ENCODE data around the gene MAOA.
"Not testable (repeated sequence)": the region's sequence is repeated elsewhere in the genome, so short reads cannot be mapped to it uniquely, and the experiment has no call there.

The MAOA gene

GRCh38 chrX:43644124-43644701 lies 11.9 kb upstream of the MAOA start:
- H3K4me3 ChIP-seq (ENCODE audit: low read length), result no peak overlapping the region
- no peak for TF ChIP-seq ZNF274 (IDR thresholded peaks at IDR 0.05; ENCODE audit: low read depth, low read length)

GRCh38 chrX:43646800-43647199 lies 9.3 kb upstream of the MAOA start:
- TF ChIP-seq ZNF274 (IDR thresholded peaks at IDR 0.05; ENCODE audit: low read depth, low read length), result no peak

GRCh38 chrX:43654431-43655150 lies 1.5 kb upstream of the MAOA start:
- H3K4me3 ChIP-seq (ENCODE audit: low read length), result peak overlapping the region; percentile 45; the same call in 1 of the 2 replicates
- TF ChIP-seq ZNF274 (IDR thresholded peaks at IDR 0.05; ENCODE audit: low read depth, low read length), result no peak

More at GRCh38 chrX:43646800-43647199, 9.3 kb upstream of the MAOA start:
- H3K4me3 ChIP-seq (ENCODE audit: low read length), result no peak overlapping the region

DNA sequence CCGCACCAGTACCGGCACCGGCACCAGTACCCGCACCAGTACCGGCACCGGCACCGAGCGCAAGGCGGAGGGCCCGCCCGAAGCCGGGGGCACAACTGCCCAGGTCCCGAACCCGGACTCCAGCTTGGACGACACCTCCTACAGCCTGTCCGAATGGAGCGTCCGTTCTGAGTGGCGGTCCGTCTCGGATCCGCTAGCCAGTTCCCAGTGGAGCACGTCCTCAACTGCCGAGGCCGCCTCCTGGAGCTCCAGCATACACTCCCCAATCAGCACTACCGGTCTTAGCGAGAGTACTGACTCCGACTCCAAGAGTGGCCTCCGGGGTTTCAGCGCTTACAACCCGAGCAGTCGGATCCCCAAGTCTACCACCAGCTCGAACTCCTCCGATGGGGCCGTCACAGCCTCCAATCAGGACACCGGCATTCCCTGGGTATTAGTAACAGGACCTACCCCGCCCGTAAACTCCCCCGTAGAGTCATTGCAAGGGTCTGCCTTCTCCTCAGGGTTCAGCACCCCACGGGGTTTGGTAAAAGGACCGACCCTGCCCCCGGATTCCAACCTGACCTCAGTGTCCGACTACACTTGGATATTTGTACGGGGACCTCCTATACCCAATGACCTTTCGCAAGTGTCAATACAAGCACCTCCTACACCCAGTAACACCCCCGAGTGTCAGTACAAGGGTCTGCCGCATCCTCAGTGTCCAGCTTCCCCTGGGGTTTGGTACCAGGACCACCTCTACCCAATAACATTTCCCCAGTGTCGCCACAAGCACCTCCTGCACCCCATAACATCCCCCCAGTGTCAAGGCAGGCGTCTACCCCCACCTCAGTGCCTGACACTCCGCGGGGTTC lies 721 bp upstream of the MAOA start:
- no peak for TF ChIP-seq ZNF274 (IDR thresholded peaks at IDR 0.05; ENCODE audit: low read depth, low read length)
- peak overlapping the region; percentile 36; the same call in 1 of the 2 replicates for H3K4me3 ChIP-seq (ENCODE audit: low read length)

GRCh38 chrX:43657671-43658070 lies 1.6 kb downstream of the MAOA start:
- H3K4me3 ChIP-seq (ENCODE audit: low read length), result no peak overlapping the region
- no peak for TF ChIP-seq ZNF274 (IDR thresholded peaks at IDR 0.05; ENCODE audit: low read depth, low read length)

DNA sequence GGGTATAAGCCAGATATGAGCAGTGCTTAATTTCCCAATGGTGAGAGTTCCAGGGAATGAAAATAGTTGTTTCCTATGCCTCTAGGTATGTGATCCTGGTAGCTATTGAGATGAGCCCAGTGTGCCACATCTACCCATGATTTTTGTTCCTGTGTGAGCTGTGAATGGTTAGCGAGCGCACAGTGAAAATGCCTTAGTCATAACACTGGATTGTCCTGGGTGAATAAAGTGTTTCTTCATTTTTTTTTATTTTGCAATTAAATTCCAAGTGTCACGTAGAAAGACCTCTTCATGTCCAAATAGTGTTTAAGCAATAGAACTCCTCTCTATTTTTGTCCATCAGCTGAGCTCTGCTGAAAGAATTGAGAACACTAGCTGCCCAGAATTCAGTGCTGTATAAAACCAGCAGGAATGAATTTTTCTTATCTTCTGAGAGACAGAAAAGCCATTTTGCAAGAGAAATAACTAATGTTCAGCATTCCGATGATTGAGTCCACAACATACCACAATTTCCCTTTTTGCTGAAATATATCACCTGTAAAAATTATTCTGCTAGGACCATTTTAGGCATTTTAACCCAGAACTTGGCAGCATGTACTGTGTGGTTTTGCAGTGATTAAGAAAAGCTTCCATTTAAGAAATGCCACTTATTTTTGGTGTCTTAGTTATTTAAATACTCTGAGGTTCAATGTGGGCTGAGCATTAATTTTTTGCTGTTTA lies 5.6 kb downstream of the MAOA start:
- TF ChIP-seq ZNF274 (IDR thresholded peaks at IDR 0.05; ENCODE audit: low read depth, low read length), result no peak
- no peak overlapping the region for H3K4me3 ChIP-seq (ENCODE audit: low read length)

DNA sequence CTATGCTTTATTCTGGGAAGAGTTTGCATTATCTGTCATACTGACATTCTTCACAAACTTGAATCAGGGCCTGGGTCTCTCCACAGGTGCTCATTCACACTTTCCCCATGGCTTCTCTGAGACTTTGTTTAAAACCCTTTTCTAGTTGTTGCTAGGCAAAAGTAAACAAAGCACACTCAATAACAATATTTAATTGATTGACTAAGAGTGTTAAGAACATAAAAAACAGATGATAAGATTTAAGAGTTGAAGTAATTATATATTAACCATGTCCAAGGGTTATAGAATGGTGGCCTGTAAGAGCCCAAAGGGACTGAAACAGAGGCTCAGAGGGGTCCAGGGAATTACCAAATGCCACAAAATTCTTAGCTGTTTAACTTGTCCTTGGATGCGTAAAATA lies 7.1 kb downstream of the MAOA start:
- H3K4me3 ChIP-seq (ENCODE audit: low read length), result no peak overlapping the region
- no peak for TF ChIP-seq ZNF274 (IDR thresholded peaks at IDR 0.05; ENCODE audit: low read depth, low read length)

DNA sequence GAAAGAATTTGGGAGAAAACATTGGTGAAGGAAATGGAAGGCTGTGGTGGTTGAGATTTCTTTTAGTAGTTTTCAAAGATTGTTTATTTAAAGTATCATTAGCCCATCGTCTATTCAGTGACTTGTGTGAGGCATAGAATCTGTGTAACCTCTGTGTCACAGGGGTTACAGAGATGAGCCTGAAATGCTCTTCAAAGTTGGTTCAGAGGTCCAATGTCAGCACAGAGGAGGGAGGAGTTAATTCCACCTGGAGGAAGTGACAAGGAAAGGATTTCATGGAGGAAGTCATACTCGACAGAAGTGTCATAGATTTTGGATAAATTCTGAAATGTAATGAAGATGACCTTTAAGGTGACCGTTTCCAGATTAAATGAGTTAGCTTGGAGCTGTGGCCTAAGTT lies 8.2 kb downstream of the MAOA start:
- no peak for TF ChIP-seq ZNF274 (IDR thresholded peaks at IDR 0.05; ENCODE audit: low read depth, low read length)
- H3K4me3 ChIP-seq (ENCODE audit: low read length), result no peak overlapping the region

DNA sequence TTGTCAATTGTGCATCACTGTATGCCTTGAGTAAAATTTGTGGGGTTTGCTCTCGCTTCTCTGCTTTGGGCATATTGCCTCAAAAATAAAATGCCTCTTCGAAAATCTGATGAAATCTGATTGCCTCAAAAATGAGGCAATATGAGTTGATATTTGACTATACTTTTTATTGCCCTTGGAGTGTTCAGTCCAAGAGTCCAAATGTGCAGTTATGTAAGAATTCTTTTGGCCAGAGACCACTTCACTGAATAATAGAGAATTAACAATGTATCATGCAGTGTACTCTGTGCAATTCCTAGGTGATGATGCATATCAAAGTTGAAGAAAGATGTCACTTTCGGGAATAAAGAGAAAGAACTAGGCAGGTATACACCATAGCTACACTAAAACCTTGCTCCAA lies 8.6 kb downstream of the MAOA start:
- H3K4me3 ChIP-seq (ENCODE audit: low read length), result no peak overlapping the region
- TF ChIP-seq ZNF274 (IDR thresholded peaks at IDR 0.05; ENCODE audit: low read depth, low read length), result no peak

GRCh38 chrX:43666311-43666912 lies 10.3 kb downstream of the MAOA start:
- TF ChIP-seq ZNF274 (IDR thresholded peaks at IDR 0.05; ENCODE audit: low read depth, low read length), result no peak
- no peak overlapping the region for H3K4me3 ChIP-seq (ENCODE audit: low read length)

GRCh38 chrX:43675965-43676628 lies 20.0 kb downstream of the MAOA start:
- H3K4me3 ChIP-seq (ENCODE audit: low read length), result not testable (repeated sequence)

DNA sequence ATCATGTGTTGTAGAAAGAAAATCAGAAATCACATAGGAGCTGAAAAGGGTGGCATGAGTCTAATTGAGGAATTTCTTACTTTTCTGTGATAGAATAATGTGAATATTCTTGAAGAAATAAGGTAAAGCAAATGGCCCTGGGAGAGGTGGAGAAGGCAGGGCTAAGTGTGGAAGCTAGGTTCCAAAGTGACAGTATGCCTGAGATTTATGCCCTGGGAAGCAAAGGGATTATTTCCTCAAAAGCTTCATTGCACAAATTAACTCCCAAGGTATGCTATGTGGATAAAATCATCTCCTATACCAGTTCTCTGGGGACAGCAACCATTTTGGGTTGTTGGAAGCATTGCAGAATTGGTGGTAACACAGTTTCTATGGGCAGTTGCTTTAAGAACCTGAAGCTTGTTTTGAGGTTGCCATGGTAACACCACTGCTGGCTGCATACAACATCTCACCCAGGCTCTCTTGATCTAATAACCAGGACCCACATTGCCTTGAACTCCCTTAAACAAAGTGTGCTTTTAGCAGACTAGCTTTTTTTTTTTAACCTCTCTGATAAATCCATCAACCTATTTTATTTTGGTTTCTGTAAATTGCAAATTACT lies 21.0 kb downstream of the MAOA start:
- H3K4me3 ChIP-seq (ENCODE audit: low read length), result no peak overlapping the region
- TF ChIP-seq ZNF274 (IDR thresholded peaks at IDR 0.05; ENCODE audit: low read depth, low read length), result no peak

DNA sequence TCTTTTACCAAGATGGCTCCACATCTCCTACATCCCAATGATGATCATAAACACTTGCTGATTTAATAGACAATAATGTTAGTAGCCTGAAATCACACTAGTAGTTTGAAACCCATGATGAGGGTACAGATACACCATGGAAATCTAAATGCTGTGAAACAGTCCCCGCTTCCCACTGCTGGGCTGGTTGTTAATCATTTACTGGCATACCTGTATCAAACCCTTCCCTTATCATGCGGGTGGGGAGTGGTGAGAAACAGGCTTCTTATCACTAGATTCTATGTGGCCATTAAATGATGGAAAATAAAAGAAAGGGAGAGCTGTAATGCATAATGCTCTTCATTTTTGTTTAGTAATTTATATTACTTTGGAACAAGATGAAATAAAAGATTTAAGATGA lies 21.9 kb downstream of the MAOA start:
- no peak for TF ChIP-seq ZNF274 (IDR thresholded peaks at IDR 0.05; ENCODE audit: low read depth, low read length)
- H3K4me3 ChIP-seq (ENCODE audit: low read length), result no peak overlapping the region

Data from GM08714 (cell line).